SK-N-SH treated with all-trans-retinoic acid at 6 μM for 48 hours (cell line): ENCODE results near the gene ANO9.

Experiments
- ARNTL ChIP-seq: fragments of 450-650 bp; formaldehyde crosslinking; IDR thresholded peaks from 2 replicates; pipeline ENCODE4 v1.5.0; 2020; ENCODE audit warnings: low read depth, mild to moderate bottlenecking, moderate library complexity, borderline replicate concordance
- ESRRG ChIP-seq: fragments of 250-450 bp; sonication (Bioruptor Pico); IDR thresholded peaks from 2 replicates; pipeline ENCODE4 v1.6.1; 2021; ENCODE audit warnings: mild to moderate bottlenecking
- PATZ1 ChIP-seq: fragments of 250-450 bp; sonication (Bioruptor Pico); IDR thresholded peaks from 2 replicates; pipeline ENCODE4 v1.8.0; 2020; ENCODE audit warnings: mild to moderate bottlenecking, moderate library complexity, borderline replicate concordance
- ZNF8 ChIP-seq: fragments of 450-650 bp; formaldehyde crosslinking; IDR thresholded peaks from 2 replicates; pipeline ENCODE4 v1.5.0; 2020; ENCODE audit warnings: mild to moderate bottlenecking, moderate library complexity

GRCh38 chr11:394034-394857 lies 47.6 kb downstream of the ANO9 start, which contains the start of gene PKP3:
- TF ChIP-seq ESRRG (CRISPR knock-in tag) (no peak), PATZ1 (CRISPR knock-in tag) (no peak), ZNF8 (no peak), ARNTL (no peak)
